SK-N-SH (cell line): ENCODE results near the gene MILR1. TPM values are rescaled to one million over a fixed set of nuclear protein-coding genes. Genes with fewer than 3 reads are reported as not detected.

Experiments
- CTCF ChIA-PET: fragments of 300-600, 350-600 bp; formaldehyde crosslinking; extraction: SDS; loops from one replicate; lab custom pipeline; 2021; lab: Yijun Ruan, JAX
- POLR2A ChIA-PET: fragments of 350-600 bp; sonication (Branson Sonifier 250); formaldehyde crosslinking; extraction: SDS; loops from one replicate; lab custom pipeline; 2020; ENCODE audit warnings: antibody characterized with exemption, inconsistent platforms; lab: Yijun Ruan, JAX
- DNase-seq: peaks from one replicate; pipeline ENCODE4 v3.0.0; 2012
- H2AFZ ChIP-seq: fragments of 200-600 bp; sonication (generic); 2 replicates; pipeline ENCODE4 v1.8.1; 2016; ENCODE audit warnings: antibody characterized with exemption, mild to moderate bottlenecking, low read depth
- H3F3A ChIP-seq: fragments of 200-600 bp; sonication (generic); replicated peaks from 2 replicates; pipeline ENCODE3; 2016; ENCODE audit warnings: antibody characterized with exemption, mild to moderate bottlenecking; ENCODE audit not compliant: insufficient read depth
- H3K27ac ChIP-seq, 2 experiments: fragments of 200-500 bp in 1 of 2; fragments of 200-600 bp in 1 of 2; sonication (Bioruptor generic) in 1 of 2; sonication (generic), shearing (Covaris generic) in 1 of 2; 2 replicates each; pipeline versions ENCODE4 v1.5.1 to v1.6.1; 2014 to 2016; ENCODE audit warnings: low read depth in 2 of 2, inconsistent platforms in 1 of 2, low read length in 1 of 2, mild to moderate bottlenecking in 1 of 2, mixed read lengths in 1 of 2
- H3K27me3 ChIP-seq: fragments of 200-600 bp; sonication (generic), shearing (Covaris generic); 2 replicates; pipeline ENCODE4 v1.6.1; 2016; ENCODE audit warnings: mixed run types; ENCODE audit not compliant: insufficient read depth
- H3K36me3 ChIP-seq, 2 experiments: fragments of 200-500 bp in 1 of 2; fragments of 200-600 bp in 1 of 2; sonication (Bioruptor generic) in 1 of 2; sonication (generic) in 1 of 2; replicated peaks in 1 of 2; 2 replicates each; pipeline versions ENCODE3 to v1.5.1; 2014 to 2016; ENCODE audit warnings: low read length in 1 of 2, mild to moderate bottlenecking in 1 of 2; ENCODE audit not compliant: insufficient read depth in 2 of 2, control insufficient read depth in 1 of 2
- H3K4me1 ChIP-seq, 2 experiments: fragments of 200-500 bp in 1 of 2; fragments of 200-600 bp in 1 of 2; sonication (Bioruptor generic) in 1 of 2; sonication (generic), shearing (Covaris generic) in 1 of 2; 2 replicates each; pipeline versions ENCODE4 v1.5.1 to v1.6.1; 2014 to 2016; ENCODE audit warnings: low read depth in 1 of 2, low read length in 1 of 2, mixed run types in 1 of 2; ENCODE audit not compliant: insufficient read depth in 2 of 2, control insufficient read depth in 1 of 2
- H3K4me2 ChIP-seq: fragments of 200-600 bp; sonication (generic), shearing (Covaris generic); 2 replicates; pipeline ENCODE4 v1.6.1; 2017; ENCODE audit warnings: mixed run types
- H3K4me3 ChIP-seq, 2 experiments: fragments of 200-500 bp in 1 of 2; fragments of 200-600 bp in 1 of 2; sonication (Bioruptor generic) in 1 of 2; sonication (generic), shearing (Covaris generic) in 1 of 2; 2 replicates each; pipeline versions ENCODE4 v1.5.1 to v1.8.1; 2014 to 2016; ENCODE audit warnings: low read depth in 2 of 2, inconsistent platforms in 1 of 2, low read length in 1 of 2, mild to moderate bottlenecking in 1 of 2, mixed read lengths in 1 of 2, moderate library complexity in 1 of 2
- H3K79me2 ChIP-seq: fragments of 200-600 bp; sonication (generic); 2 replicates; pipeline ENCODE4 v1.8.1; 2017; ENCODE audit warnings: mild to moderate bottlenecking; ENCODE audit not compliant: insufficient read depth
- H3K9ac ChIP-seq: fragments of 200-600 bp; sonication (generic); 2 replicates; pipeline ENCODE4 v1.6.1; 2017; ENCODE audit warnings: mixed run types
- H3K9me2 ChIP-seq: fragments of 200-600 bp; sonication (generic); 2 replicates; pipeline ENCODE4 v1.6.1; 2017; ENCODE audit warnings: mixed run types
- H3K9me3 ChIP-seq: fragments of 200-600 bp; sonication (generic); 2 replicates; pipeline ENCODE4 v1.6.1; 2017; ENCODE audit warnings: mixed run types, mild to moderate bottlenecking, moderate library complexity
- H4K20me1 ChIP-seq: fragments of 200-600 bp; sonication (generic); 2 replicates; pipeline ENCODE4 v1.6.1; 2017; ENCODE audit warnings: mild to moderate bottlenecking, mixed run types; ENCODE audit not compliant: insufficient read depth
- EP300 ChIP-seq, 2 experiments: IDR thresholded peaks; 2 replicates each; pipeline versions ENCODE4 v1.4.0 to v1.6.1; 2012; ENCODE audit warnings: borderline replicate concordance in 1 of 2, low read depth in 1 of 2, low read length in 1 of 2
- FOSL2 ChIP-seq: IDR thresholded peaks from 2 replicates; pipeline ENCODE4 v1.4.0; 2012; ENCODE audit warnings: low read depth, mild to moderate bottlenecking, moderate library complexity, borderline replicate concordance
- FOXM1 ChIP-seq: IDR thresholded peaks from 2 replicates; pipeline ENCODE4 v1.4.0; 2012; ENCODE audit warnings: low read depth, mild to moderate bottlenecking
- GABPA ChIP-seq: IDR thresholded peaks from 2 replicates; pipeline ENCODE4 v1.4.0; 2012; ENCODE audit warnings: low read depth, mild to moderate bottlenecking
- GATA2 ChIP-seq: sonication (generic); formaldehyde crosslinking; IDR thresholded peaks from 2 replicates; pipeline ENCODE4 v1.5.0; 2020; ENCODE audit warnings: mild to moderate bottlenecking, missing genetic modification reagents
- JUND ChIP-seq: IDR thresholded peaks from 2 replicates; pipeline ENCODE4 v1.4.0; 2012
- MAX ChIP-seq: IDR thresholded peaks from 2 replicates; pipeline ENCODE4 v1.4.0; 2012; ENCODE audit warnings: low read depth
- MXI1 ChIP-seq: IDR thresholded peaks from 2 replicates; pipeline ENCODE4 v1.6.1; 2012; ENCODE audit warnings: mild to moderate bottlenecking, low read depth, low read length, improper control_type of control experiment
- POLR2AphosphoS5 ChIP-seq: IDR thresholded peaks from 2 replicates; pipeline ENCODE4 v1.6.1; 2012; ENCODE audit warnings: low read depth, low read length
- RFX5 ChIP-seq: IDR thresholded peaks from 2 replicates; pipeline ENCODE4 v1.6.1; 2012; ENCODE audit warnings: mild to moderate bottlenecking, improper control_type of control experiment, low read length
- SMC3 ChIP-seq: IDR thresholded peaks from 2 replicates; pipeline ENCODE4 v1.6.1; 2012; ENCODE audit warnings: low read depth, low read length, improper control_type of control experiment
- TAF1 ChIP-seq: IDR thresholded peaks from 2 replicates; pipeline ENCODE4 v1.6.1; 2012; ENCODE audit warnings: low read depth, mild to moderate bottlenecking, low read length, moderate library complexity, borderline replicate concordance
- TCF12 ChIP-seq: IDR thresholded peaks from 2 replicates; pipeline ENCODE4 v1.4.0; 2012
- TEAD4 ChIP-seq: IDR thresholded peaks from 2 replicates; pipeline ENCODE4 v1.4.0; 2012; ENCODE audit warnings: mild to moderate bottlenecking, borderline replicate concordance; ENCODE audit not compliant: insufficient read depth
- USF2 ChIP-seq: fragments of 150-350 bp; IDR thresholded peaks from 2 replicates; pipeline ENCODE4 v1.6.1; 2017; ENCODE audit warnings: antibody characterized with exemption, low read length, low read depth, borderline replicate concordance
- YY1 ChIP-seq: IDR thresholded peaks from 2 replicates; pipeline ENCODE4 v1.4.0; 2012; ENCODE audit warnings: low read depth, mild to moderate bottlenecking
- WGBS: methylation state at CpG from one replicate; pipeline ENCODE4 v1.1.6; 2017; ENCODE audit warnings: low lambda C conversion rate; 5-methylcytosine and 5-hydroxymethylcytosine counted together
- polyA plus RNA-seq, 3 experiments: library from polyadenylated mRNA; depleted of rRNA; stranded (reverse); fragments of >200 nt; gene quantifications; 2 replicates each; pipeline ENCODE4 v1.2.3, GENCODE V29; 2012
- TF ChIP-seq, protein P1 (sequence below): fragments of 200-600 bp; sonication (generic); IDR thresholded peaks from 2 replicates; pipeline ENCODE4 v1.6.1; 2017; ENCODE audit warnings: antibody characterized with exemption, mild to moderate bottlenecking, moderate library complexity
- TF ChIP-seq, protein P2 (sequence below): IDR thresholded peaks from 2 replicates; pipeline ENCODE4 v1.4.0; 2012; ENCODE audit warnings: low read depth, borderline replicate concordance

The MILR1 gene
- polyA plus RNA-seq, 1 of the 3 experiments (the other 2 are of a cell fraction) = 4.9 TPM

GRCh38 chr17:64470625-64471024 lies 21.7 kb downstream of the MILR1 start:
- TF ChIP-seq JUND (no peak), USF2 (no peak), EP300 (IDR thresholded peaks at IDR 0.05; ENCODE audit: borderline replicate concordance in 1 of 2, low read depth in 1 of 2, low read length in 1 of 2) (no peak), YY1 (no peak), POLR2AphosphoS5 (no peak), GABPA (no peak), TCF12 (no peak), TEAD4 (no peak), FOXM1 (no peak), GATA2 (CRISPR knock-in tag) (no peak), TAF1 (no peak), RFX5 (no peak)
- TF ChIP-seq, protein P1, sequence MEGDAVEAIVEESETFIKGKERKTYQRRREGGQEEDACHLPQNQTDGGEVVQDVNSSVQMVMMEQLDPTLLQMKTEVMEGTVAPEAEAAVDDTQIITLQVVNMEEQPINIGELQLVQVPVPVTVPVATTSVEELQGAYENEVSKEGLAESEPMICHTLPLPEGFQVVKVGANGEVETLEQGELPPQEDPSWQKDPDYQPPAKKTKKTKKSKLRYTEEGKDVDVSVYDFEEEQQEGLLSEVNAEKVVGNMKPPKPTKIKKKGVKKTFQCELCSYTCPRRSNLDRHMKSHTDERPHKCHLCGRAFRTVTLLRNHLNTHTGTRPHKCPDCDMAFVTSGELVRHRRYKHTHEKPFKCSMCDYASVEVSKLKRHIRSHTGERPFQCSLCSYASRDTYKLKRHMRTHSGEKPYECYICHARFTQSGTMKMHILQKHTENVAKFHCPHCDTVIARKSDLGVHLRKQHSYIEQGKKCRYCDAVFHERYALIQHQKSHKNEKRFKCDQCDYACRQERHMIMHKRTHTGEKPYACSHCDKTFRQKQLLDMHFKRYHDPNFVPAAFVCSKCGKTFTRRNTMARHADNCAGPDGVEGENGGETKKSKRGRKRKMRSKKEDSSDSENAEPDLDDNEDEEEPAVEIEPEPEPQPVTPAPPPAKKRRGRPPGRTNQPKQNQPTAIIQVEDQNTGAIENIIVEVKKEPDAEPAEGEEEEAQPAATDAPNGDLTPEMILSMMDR = no peak
- TF ChIP-seq, protein P2, sequence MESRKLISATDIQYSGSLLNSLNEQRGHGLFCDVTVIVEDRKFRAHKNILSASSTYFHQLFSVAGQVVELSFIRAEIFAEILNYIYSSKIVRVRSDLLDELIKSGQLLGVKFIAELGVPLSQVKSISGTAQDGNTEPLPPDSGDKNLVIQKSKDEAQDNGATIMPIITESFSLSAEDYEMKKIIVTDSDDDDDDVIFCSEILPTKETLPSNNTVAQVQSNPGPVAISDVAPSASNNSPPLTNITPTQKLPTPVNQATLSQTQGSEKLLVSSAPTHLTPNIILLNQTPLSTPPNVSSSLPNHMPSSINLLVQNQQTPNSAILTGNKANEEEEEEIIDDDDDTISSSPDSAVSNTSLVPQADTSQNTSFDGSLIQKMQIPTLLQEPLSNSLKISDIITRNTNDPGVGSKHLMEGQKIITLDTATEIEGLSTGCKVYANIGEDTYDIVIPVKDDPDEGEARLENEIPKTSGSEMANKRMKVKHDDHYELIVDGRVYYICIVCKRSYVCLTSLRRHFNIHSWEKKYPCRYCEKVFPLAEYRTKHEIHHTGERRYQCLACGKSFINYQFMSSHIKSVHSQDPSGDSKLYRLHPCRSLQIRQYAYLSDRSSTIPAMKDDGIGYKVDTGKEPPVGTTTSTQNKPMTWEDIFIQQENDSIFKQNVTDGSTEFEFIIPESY = no peak
- TF ChIP-seq, all 33 proteins: peak for 0
- ChIA-PET CTCF (interaction anchor here (0.9 to 1.5 kb wide), 3 partner anchors 20 to 51 kb away, joined by 3 to 6 read pairs (median 4); no protein-coding TSS in a partner anchor), POLR2A (interaction anchor here (0.5 kb wide), 1 partner anchor 28 kb away, joined by 3 read pairs; no protein-coding TSS in a partner anchor)
- Histone ChIP-seq H3K79me2 (no peaks in the 10 kb centered on the region), H3F3A (no peaks in the 10 kb centered on the region), H3K4me1 (no peaks in the 10 kb centered on the region), H4K20me1 (no peaks in the 10 kb centered on the region), H3K4me3 (no peak overlapping the region), H3K9ac (no peak overlapping the region), H3K36me3 (no peaks in the 10 kb centered on the region), H3K4me2 (no peak overlapping the region), H2AFZ (no peak overlapping the region), H3K27me3 (no peaks in the 10 kb centered on the region), H3K9me3 (no peaks in the 10 kb centered on the region), H3K9me2 (no peaks in the 10 kb centered on the region), H3K27ac (no peak overlapping the region)
- no peak for DNase-seq
- WGBS = 92% methylated on average over 4 of the region's 4 CpGs

DNA sequence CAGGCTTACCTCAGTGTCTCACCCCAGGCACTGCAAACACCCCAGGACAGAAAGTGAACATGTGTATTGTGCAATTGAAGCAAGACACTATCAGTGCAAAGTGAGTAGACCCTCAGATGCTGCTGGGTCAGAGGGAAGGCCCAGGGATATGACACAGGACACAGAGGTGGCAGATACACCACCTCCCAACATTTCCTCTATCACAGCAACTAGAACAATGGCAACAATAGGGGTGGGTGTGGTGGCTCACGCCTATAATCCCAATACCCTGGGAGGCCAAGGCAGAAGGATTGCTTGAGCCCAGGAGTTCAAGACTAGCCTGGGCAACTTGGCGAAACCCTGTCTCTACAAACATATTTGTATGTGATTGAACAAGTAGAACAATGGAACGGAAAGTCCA lies 22.5 kb downstream of the MILR1 start:
- no peak for DNase-seq
- Histone ChIP-seq H3K4me1 (no peaks in the 10 kb centered on the region), H3K4me2 (no peak overlapping the region), H3K27me3 (no peaks in the 10 kb centered on the region), H3K27ac (no peak overlapping the region), H3K9me3 (no peaks in the 10 kb centered on the region), H3K9ac (no peak overlapping the region), H2AFZ (no peak overlapping the region), H3K4me3 (no peak overlapping the region), H3K9me2 (no peaks in the 10 kb centered on the region), H3K79me2 (no peaks in the 10 kb centered on the region), H3K36me3 (peaks cover 0 to 5% of the 10 kb centered on the region in 2 experiments), H4K20me1 (no peaks in the 10 kb centered on the region), H3F3A (no peaks in the 10 kb centered on the region)
- ChIA-PET POLR2A (interaction anchor here (0.5 kb wide), 1 partner anchor 27 kb away, joined by 3 read pairs; no protein-coding TSS in a partner anchor), CTCF (no interaction called here)
- WGBS = 91% methylated on average over 3 of the region's 3 CpGs
- TF ChIP-seq SMC3 = no peak
- TF ChIP-seq MXI1 = no peak
- TF ChIP-seq RFX5 = no peak
- no peak for TF ChIP-seq MAX
- TF ChIP-seq, protein P1 = no peak
- TF ChIP-seq, protein P2 = no peak
- TF ChIP-seq POLR2AphosphoS5 = no peak
- no peak for TF ChIP-seq FOSL2
